ENCODE data around the gene PNPO. TPM values are rescaled to one million over a fixed set of nuclear protein-coding genes. Genes with fewer than 3 reads are reported as not detected.
A peak's percentile ranks its signal among the peaks of the same experiment; 100 is the strongest.

The PNPO gene
- total and polyA plus RNA-seq, 2 of the 8 experiments (the other 6 are each of a cell fraction or from before 2014, with no cell fraction given) = 7.0 to 8.1 TPM

GRCh38 chr17:47978324-47978723, 37.0 kb downstream of the PNPO start:
- Histone ChIP-seq H2BK15ac (ENCODE audit: low read length) (no peak overlapping the region), H3K4me3 (ENCODE audit: extremely low read depth in 1 of 4, insufficient read depth in 2 of 4, low read depth in 3 of 4, low read length in 4 of 4) (no peak overlapping the region), H3K36me3 (ENCODE audit: control insufficient read depth in 2 of 4, insufficient read depth in 4 of 4, low read length in 3 of 4) (peaks cover 24 to 78% (median 58%) of the 10 kb centered on the region in 4 experiments; a peak in 7 of 8 replicates), H3K23ac (ENCODE audit: insufficient read length) (no peak overlapping the region), H3K4me2 (ENCODE audit: insufficient read depth in 1 of 2, low read depth in 2 of 2, low read length in 2 of 2) (no peak overlapping the region), H3K23me2 (ENCODE audit: low read depth, low read length) (no peaks in the 10 kb centered on the region), H3K79me2 (ENCODE audit: control insufficient read depth in 1 of 2, insufficient read depth in 2 of 2, low read length in 2 of 2) (no peaks in the 10 kb centered on the region), H4K91ac (replicated peaks; ENCODE audit: insufficient read length, low read length) (no peak overlapping the region), H2AFZ (ENCODE audit: low read length) (no peak overlapping the region), H3K9me3 (ENCODE audit: insufficient read depth in 2 of 2, low read depth in 1 of 2, low read length in 1 of 2) (no peaks in the 10 kb centered on the region), H4K5ac (ENCODE audit: insufficient read length, low read depth, low read length) (no peak overlapping the region), H2AK5ac (ENCODE audit: low read depth, low read length) (no peak overlapping the region), H2BK120ac (replicated peaks; ENCODE audit: low read depth, low read length) (no peak overlapping the region), H3K27me3 (replicated peaks in 1 of 4; ENCODE audit: control insufficient read depth in 3 of 4, extremely low read depth in 1 of 4, insufficient read depth in 3 of 4, low read length in 3 of 4) (no peaks in the 10 kb centered on the region), H3K4me1 (replicated peaks in 1 of 4; ENCODE audit: control insufficient read depth in 3 of 4, insufficient read depth in 4 of 4, low read length in 3 of 4) (no peaks in the 10 kb centered on the region; a peak in 1 of 7 replicates), H3K18ac (ENCODE audit: extremely low read depth, low read length) (no peak overlapping the region), H3K9ac (replicated peaks in 1 of 4; ENCODE audit: extremely low read depth in 1 of 4, low read depth in 3 of 4, low read length in 3 of 4) (no peak overlapping the region), H3K27ac (ENCODE audit: low read depth, low read length) (no peak overlapping the region), H3K56ac (replicated peaks; ENCODE audit: insufficient read length, low read depth, low read length) (no peak overlapping the region), H2BK20ac (ENCODE audit: low read length) (no peak overlapping the region), H2BK5ac (ENCODE audit: low read depth, low read length) (no peak overlapping the region), H3K14ac (ENCODE audit: insufficient read length) (no peak overlapping the region), H3K79me1 (ENCODE audit: low read depth, low read length) (peaks cover 3% of the 10 kb centered on the region; the same call in 1 of the 2 replicates), H3K4ac (replicated peaks; ENCODE audit: insufficient read length, low read depth, low read length) (no peak overlapping the region), H4K20me1 (replicated peaks in 1 of 2; ENCODE audit: control insufficient read depth in 1 of 2, insufficient read depth in 2 of 2, low read length in 2 of 2) (no peaks in the 10 kb centered on the region), H4K8ac (ENCODE audit: extremely low read depth, insufficient read depth, low read length) (no peak overlapping the region), H2BK12ac (ENCODE audit: low read depth, low read length) (no peak overlapping the region)
- TF ChIP-seq RXRA (IDR thresholded peaks at IDR 0.05; ENCODE audit: insufficient read depth, low read depth, low read length) = 0 out of 2 replicates have a peak, but pooled peaks have one; percentile 15
- TF ChIP-seq TBP (IDR thresholded peaks at IDR 0.05; ENCODE audit: low read depth, low read length) = no peak
- TF ChIP-seq SIN3A (conservative IDR thresholded peaks at IDR 0.05 in 1 of 2, IDR thresholded peaks at IDR 0.05 in 1 of 2; ENCODE audit: low read depth in 1 of 2, low read length in 2 of 2) = peak in 1 of 2 experiments; percentile 59; a peak in 1 of 4 replicates
- TF ChIP-seq RAD21 (IDR thresholded peaks at IDR 0.05 in 1 of 2, conservative IDR thresholded peaks at IDR 0.05 in 1 of 2; ENCODE audit: low read depth in 2 of 2, low read length in 2 of 2) = peak; percentile 92 to 97
- no peak for TF ChIP-seq MAX (IDR thresholded peaks at IDR 0.05)
- TF ChIP-seq CTCF (IDR thresholded peaks at IDR 0.05; ENCODE audit: control extremely low read depth in 1 of 3, insufficient read depth in 1 of 3, low read depth in 1 of 3, low read length in 3 of 3) = peak; percentile 91 to 96 (median 94)
- no peak for TF ChIP-seq RFX5 (IDR thresholded peaks at IDR 0.05; ENCODE audit: borderline replicate concordance, low read depth, low read length)
- no peak for TF ChIP-seq EGR1 (IDR thresholded peaks at IDR 0.05; ENCODE audit: borderline replicate concordance, low read depth, low read length)
- TF ChIP-seq POLR2A (IDR thresholded peaks at IDR 0.05; ENCODE audit: control extremely low read depth in 1 of 2, low read depth in 2 of 2, low read length in 2 of 2) = no peak
- ChIA-PET POLR2A (ENCODE audit: partially characterized antibody) (interaction anchor here (0.7 to 2.2 kb wide), 11 partner anchors 13 to 135 kb away, joined by 3 to 5 read pairs (median 3); partner anchors contain the start of gene NFE2L1), CTCF (ENCODE audit: partially characterized antibody) (interaction anchor here (0.5 to 40.5 kb wide), 26 partner anchors 9 to 145 kb away, joined by 3 to 1010 read pairs (median 4); partner anchors contain the start of genes PNPO, PRR15L and SCRN2)
- DNase-seq (ENCODE audit: low read depth in 1 of 2, low spot score in 2 of 2) = peak in 1 of 2 experiments; percentile 83
- FAIRE-seq = peak; percentile 63
- WGBS, 2 experiments (ENCODE audit: extremely low coverage in 1 of 2, insufficient coverage in 1 of 2, insufficient read length in 1 of 2, insufficient replicate concordance in 2 of 2, low coverage in 1 of 2, low lambda C conversion rate in 2 of 2, missing lambda C conversion rate in 1 of 2) = 36% methylated on average over 7 of the region's 7 CpGs; no CpG with 5 or more reads in 1 of the 2 experiments

All from H1 (cell line).